Endometrial microvascular endothelial cells (primary cell): ENCODE measurements around the gene PCNX2. TPM values are rescaled to one million over a fixed set of nuclear protein-coding genes. Genes with fewer than 3 reads are reported as not detected.
"Not testable (repeated sequence)": the region's sequence is repeated elsewhere in the genome, so short reads cannot be mapped to it uniquely, and the experiment has no call there.

Experiments
- in situ Hi-C: cut with HindIII; loops from 2 replicates; pipeline ENCODE4 v1.10.0; 2017; ENCODE audit warnings: low sequenced_read_pairs, low pct_unique_long_range_greater_than_20kb; ENCODE audit errors: inconsistent ontology term
- total RNA-seq: library from RNA; depleted of rRNA; stranded (reverse); fragments of >200 nt; gene quantifications from one replicate; pipeline ENCODE4 v1.2.3, GENCODE V29; 2015; ENCODE audit errors: inconsistent ontology term

The PCNX2 gene
- total RNA-seq, 1 donor from 2014 or later, result 16.4 TPM

GRCh38 chr1:233010146-233010545 is 285.4 kb downstream of the PCNX2 start:
- in situ Hi-C loops, result no loop called here

DNA sequence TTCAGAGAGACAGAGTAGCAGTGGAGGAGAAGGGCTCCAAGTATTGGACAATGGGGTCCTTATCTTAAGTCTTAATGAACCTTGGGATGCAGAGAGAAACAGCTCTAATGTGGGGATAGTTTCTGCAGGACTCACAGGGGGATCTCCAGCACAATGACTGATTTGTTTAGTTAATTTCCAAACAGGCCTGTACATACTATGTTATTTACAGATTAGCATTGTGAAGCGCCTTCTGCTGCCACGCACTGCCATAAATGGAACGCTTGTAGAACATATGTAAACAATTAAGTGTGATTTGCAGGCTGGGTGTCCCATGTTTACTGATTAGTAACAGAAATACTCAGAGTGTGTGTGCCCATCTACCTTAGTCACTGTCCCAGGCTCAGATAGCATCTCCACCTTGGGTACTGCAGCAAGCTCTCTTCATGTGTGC is 289.0 kb downstream of the PCNX2 start:
- in situ Hi-C loops, result no loop called here

DNA sequence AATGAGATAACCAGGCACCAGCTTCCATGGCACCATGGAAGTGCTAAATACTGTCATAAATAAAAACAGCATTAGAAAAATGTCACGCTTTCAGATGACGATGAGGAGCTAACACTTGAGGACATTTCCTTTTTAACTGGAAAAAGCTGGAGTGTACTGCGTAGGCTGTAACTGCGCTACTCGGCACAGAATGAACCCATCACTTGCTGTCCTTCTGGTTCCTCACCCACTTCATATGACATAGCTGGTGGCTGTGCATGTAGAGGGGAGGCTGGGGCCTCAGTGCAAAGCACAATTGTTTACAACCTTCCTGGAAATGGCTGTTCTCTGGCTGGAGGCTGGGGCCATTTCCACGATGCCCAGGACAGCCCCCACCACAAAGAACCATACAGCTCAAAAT is 289.4 kb downstream of the PCNX2 start:
- in situ Hi-C loops, result no loop called here

GRCh38 chr1:233005703-233006102 is 289.8 kb downstream of the PCNX2 start:
- in situ Hi-C loops, result no loop called here

GRCh38 chr1:233005156-233005555 is 290.4 kb downstream of the PCNX2 start:
- in situ Hi-C loops, result no loop called here

DNA sequence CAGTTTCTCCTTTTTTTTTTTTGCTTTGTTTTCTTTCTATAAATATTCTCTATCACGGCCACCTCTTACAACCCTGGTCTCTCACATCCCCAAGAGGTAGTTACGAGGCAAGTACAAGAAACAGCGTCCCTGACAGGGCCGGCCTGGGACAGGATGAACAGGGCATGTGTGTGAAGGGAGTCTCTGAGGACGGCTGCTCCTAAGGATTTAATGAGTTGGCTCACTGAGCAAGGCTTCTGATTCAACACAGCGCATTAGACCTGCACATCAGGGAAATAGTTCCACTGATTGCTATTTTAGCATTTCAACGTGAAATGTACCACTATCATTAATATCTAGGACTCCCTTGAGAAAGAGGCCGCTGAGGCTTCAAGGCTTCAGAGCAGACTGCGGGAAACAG is 291.1 kb downstream of the PCNX2 start:
- in situ Hi-C loops, result no loop called here

- in situ Hi-C loops, result not testable (repeated sequence)
Measured at GRCh38 chr1:233003638-233004037, 291.9 kb downstream of the PCNX2 start.

- in situ Hi-C loops, result no loop called here
Measured at GRCh38 chr1:232999956-233000625, 295.4 kb downstream of the PCNX2 start.

- in situ Hi-C loops, result no loop called here
Measured at GRCh38 chr1:232998646-232999045, 296.9 kb downstream of the PCNX2 start.

GRCh38 chr1:232998138-232998537 is 297.4 kb downstream of the PCNX2 start:
- in situ Hi-C loops, result no loop called here

DNA sequence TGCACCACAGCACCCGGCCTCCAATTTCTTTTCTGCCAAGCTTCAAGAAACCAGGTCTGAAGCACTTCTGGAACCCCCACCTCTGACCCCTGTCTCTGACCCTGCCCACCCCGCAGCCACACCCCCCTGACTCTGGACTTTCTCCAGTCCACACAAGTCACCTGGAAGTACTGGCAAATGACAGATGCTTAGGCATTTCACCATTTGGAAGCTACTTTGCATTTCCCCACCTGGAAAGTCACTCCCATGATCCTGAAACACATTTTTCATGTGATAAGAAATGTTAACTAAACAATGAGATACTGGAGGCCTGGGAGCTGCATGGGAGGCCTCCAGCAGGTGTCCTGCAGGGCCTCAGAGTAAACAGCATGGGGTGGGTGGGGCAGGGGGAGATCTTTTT is 299.4 kb downstream of the PCNX2 start:
- in situ Hi-C loops, result no loop called here

- in situ Hi-C loops, result no loop called here
Measured at GRCh38 chr1:232995189-232995588, 300.3 kb downstream of the PCNX2 start.

GRCh38 chr1:232993555-232993954 is 302.0 kb downstream of the PCNX2 start:
- in situ Hi-C loops, result no loop called here

DNA sequence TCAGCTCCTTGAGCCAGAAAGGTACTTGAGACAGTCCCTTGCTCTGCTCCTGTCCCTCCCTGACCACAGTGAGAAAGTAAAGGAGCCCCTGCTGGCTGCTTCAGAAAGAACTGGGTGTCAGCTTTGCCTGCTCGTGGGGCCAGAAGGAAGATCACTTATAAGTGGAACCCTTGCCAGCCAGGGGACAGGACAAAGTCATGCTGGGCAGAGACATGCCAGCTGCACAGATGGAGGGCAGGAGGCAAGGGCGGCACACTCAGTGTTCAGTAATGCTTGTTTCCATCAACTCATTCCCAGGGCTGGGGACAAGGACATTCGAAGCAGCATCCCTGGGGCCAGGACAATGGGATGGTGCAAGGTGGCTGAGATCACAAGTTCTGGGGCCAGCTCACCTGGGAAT is 303.3 kb downstream of the PCNX2 start:
- in situ Hi-C loops, result no loop called here

DNA sequence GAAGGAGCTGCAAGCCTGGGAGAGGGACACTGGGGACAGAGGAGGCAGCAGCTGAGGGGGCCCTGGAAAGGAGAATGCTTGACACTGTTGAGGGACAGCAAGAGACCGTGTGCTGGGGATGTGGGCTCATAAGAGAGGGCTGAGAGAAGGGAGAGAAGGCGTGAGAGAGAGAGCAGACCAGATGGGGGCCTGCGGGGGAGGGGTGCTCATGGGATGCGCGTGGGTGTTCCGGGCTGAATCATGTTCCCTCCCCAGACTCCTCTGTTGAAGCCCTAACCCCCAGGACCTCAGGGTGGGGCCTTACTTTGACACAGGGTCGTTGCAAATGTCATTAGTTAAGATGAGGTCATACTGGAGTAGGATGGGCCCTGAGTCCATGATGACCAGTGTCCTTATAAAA is 304.3 kb downstream of the PCNX2 start:
- in situ Hi-C loops, result no loop called here

DNA sequence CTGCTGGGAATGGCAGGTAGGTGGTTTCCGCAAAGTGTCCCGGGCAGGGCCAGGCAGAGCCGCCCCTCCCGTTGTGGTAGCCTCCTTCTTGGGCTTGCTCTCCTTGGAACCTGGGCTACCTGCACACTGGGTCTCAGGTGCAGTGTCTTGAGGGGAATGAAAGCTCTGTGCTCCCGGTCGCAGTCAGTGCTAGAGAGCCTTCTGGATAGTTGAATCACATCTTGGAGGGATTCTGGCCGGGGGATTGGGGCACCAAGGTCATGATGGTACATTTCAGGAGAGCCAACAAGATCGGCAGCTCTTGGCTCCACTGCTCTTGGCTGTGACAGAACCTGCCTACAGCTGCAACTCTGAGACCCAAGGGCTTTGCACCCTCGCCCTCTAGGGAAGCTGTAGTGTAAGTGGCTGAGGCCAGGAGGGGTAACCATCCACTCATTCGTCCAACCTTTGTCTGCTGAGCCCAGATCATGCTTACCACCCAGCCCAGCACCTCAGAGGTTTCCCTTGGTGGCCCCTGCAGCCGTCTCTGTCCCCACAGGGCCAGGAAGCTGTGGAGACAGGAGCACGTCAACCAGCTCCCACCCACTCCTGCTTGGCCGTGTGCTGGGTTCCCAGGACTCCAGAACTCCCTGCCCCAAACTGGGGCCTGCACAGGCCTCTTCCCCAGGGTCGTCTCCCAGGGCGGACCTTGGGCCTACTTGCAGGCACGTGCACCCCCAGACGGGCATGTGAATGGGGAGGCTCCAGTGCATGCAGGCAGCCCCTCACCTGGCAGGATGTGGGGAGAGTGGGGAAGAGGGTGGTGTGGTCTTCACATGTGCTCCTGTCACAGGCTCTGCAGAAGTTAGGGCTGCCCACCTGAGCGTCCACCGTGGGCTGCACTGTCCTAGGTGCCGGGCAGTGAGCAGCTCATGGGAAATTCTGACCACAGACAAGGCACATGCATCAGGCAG is 305.1 kb downstream of the PCNX2 start:
- in situ Hi-C loops, result no loop called here

DNA sequence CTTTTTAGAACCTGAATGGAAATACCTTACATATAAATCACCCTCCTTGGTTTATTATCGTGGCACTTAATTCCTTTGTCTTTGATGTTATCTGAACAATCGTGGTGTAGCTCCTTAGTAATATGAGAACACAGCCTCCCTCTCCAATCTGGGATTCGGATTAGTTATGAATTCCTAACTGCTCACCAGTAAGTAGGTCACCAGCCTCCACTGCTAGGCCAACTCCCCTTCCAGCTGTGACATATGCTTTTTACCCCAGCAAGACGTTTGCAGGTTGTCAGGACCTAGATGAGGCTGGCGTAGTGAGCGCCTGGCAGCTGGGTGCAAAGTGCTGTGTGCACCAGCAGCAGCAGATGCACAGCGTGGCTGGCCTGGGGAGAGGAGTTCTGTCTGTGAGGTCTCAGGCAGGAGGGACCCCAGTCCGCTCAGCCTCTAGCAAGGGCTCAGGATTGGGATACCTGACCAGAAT is 306.9 kb downstream of the PCNX2 start:
- in situ Hi-C loops, result no loop called here

GRCh38 chr1:232987774-232988140 is 307.8 kb downstream of the PCNX2 start:
- in situ Hi-C loops, result no loop called here

GRCh38 chr1:232987046-232987773 is 308.3 kb downstream of the PCNX2 start:
- in situ Hi-C loops, result no loop called here
